Panc1 (cell line): ENCODE results near the gene ITPRIP. TPM values are rescaled to one million over a fixed set of nuclear protein-coding genes. Genes with fewer than 3 reads are reported as not detected.
A peak's percentile ranks its signal among the peaks of the same experiment; 100 is the strongest.

Experiments used
- ATAC-seq: fragments of 200-7000 bp; cut with Tn5 transposase; 2 replicates; pipeline ENCODE4 v1.9.1; 2020; ENCODE audit warnings: mild to moderate bottlenecking, moderate library complexity
- BruUV-seq: library from RNA; stranded (reverse); fragments of 400-500 nt; replicated peaks from 2 replicates; lab custom pipeline; 2021; lab: Mats Ljungman, UMichigan
- CTCF ChIA-PET: fragments of 300-600 bp; sonication (Branson Sonifier 250); formaldehyde crosslinking; loops from one replicate; lab custom pipeline; 2022; ENCODE audit warnings: antibody characterized with exemption; lab: Charles Lee
- POLR2A ChIA-PET: fragments of 300-600 bp; sonication (Branson Sonifier 250); formaldehyde crosslinking; loops from one replicate; lab custom pipeline; 2022; ENCODE audit warnings: antibody characterized with exemption; lab: Charles Lee
- DNase-seq: peaks from one replicate; pipeline ENCODE4 v3.0.0-alpha.2; 2010; ENCODE audit warnings: low read depth, low spot score
- H3K27ac ChIP-seq: 2 replicates; pipeline ENCODE4 v1.5.1; 2011; ENCODE audit warnings: mild to moderate bottlenecking, low read length, inconsistent platforms
- H3K27me3 ChIP-seq: fragments of 200-500 bp; sonication (Bioruptor generic); 2 replicates; pipeline ENCODE4 v1.6.0; 2014; ENCODE audit warnings: low read length, inconsistent platforms; ENCODE audit not compliant: control insufficient read depth, insufficient read depth
- H3K36me3 ChIP-seq: fragments of 200-500 bp; sonication (Bioruptor generic); 2 replicates; pipeline ENCODE4 v1.5.1; 2014; ENCODE audit warnings: inconsistent platforms, mild to moderate bottlenecking, low read length, moderate library complexity; ENCODE audit not compliant: control insufficient read depth, insufficient read depth
- H3K4me1 ChIP-seq: 2 replicates; pipeline ENCODE4 v1.5.1; 2011; ENCODE audit warnings: inconsistent platforms, mild to moderate bottlenecking, low read length, moderate library complexity; ENCODE audit not compliant: control insufficient read depth, insufficient read depth
- H3K4me3 ChIP-seq, 2 experiments: 2 replicates each; pipeline ENCODE4 v1.5.1; 2011 to 2012; ENCODE audit warnings: low read depth in 2 of 2, low read length in 2 of 2, mild to moderate bottlenecking in 2 of 2, inconsistent platforms in 1 of 2, moderate library complexity in 1 of 2
- H3K9me3 ChIP-seq: fragments of 200-500 bp; sonication (Bioruptor generic); 2 replicates; pipeline ENCODE4 v1.5.1; 2014; ENCODE audit warnings: low read depth, mild to moderate bottlenecking, inconsistent platforms, low read length, moderate library complexity; ENCODE audit not compliant: control insufficient read depth, insufficient read depth
- POLR2AphosphoS5 ChIP-seq: IDR thresholded peaks from 2 replicates; pipeline ENCODE4 v1.6.1; 2012; ENCODE audit warnings: mild to moderate bottlenecking, low read depth, low read length, moderate library complexity
- SIN3A ChIP-seq: IDR thresholded peaks from 2 replicates; pipeline ENCODE4 v1.6.1; 2012; ENCODE audit warnings: low read depth, mild to moderate bottlenecking, low read length, moderate library complexity, borderline replicate concordance; ENCODE audit not compliant: insufficient read depth
- TCF7L2 ChIP-seq: IDR thresholded peaks from 2 replicates; pipeline ENCODE4 v1.6.1; 2011; ENCODE audit warnings: mild to moderate bottlenecking, low read depth, low read length, inconsistent platforms
- in situ Hi-C: cut with HindIII; loops from 2 replicates; pipeline ENCODE4 v1.10.0; 2016; ENCODE audit warnings: low sequenced_read_pairs, low pct_unique_long_range_greater_than_20kb
- intact Hi-C: fragments of 100-400 bp; cut with micrococcal nuclease; formaldehyde crosslinking; loops from one replicate; pipeline ENCODE4 v1.10.0; 2022; ENCODE audit not compliant: unreplicated experiment
- total RNA-seq: library from RNA; stranded (reverse); gene quantifications from one replicate; pipeline ENCODE4 v1.2.1, GENCODE V29; 2021; ENCODE audit not compliant: unreplicated experiment
- TF ChIP-seq, protein P1 (sequence below), 2 experiments: IDR thresholded peaks; 2 replicates each; pipeline ENCODE4 v1.6.1; 2011 to 2012; ENCODE audit warnings: low read depth in 2 of 2, control low read depth in 1 of 2, low read length in 1 of 2, mild to moderate bottlenecking in 1 of 2, moderate library complexity in 1 of 2; ENCODE audit not compliant: insufficient read depth in 1 of 2
- TF ChIP-seq, protein P2 (sequence below): fragments of 450-650 bp; IDR thresholded peaks from 2 replicates; pipeline ENCODE4 v1.5.1; 2017; ENCODE audit warnings: mild to moderate bottlenecking

Gene ITPRIP
- total RNA-seq, 1 experiment from 2014 or later, result 55.0 TPM

DNA sequence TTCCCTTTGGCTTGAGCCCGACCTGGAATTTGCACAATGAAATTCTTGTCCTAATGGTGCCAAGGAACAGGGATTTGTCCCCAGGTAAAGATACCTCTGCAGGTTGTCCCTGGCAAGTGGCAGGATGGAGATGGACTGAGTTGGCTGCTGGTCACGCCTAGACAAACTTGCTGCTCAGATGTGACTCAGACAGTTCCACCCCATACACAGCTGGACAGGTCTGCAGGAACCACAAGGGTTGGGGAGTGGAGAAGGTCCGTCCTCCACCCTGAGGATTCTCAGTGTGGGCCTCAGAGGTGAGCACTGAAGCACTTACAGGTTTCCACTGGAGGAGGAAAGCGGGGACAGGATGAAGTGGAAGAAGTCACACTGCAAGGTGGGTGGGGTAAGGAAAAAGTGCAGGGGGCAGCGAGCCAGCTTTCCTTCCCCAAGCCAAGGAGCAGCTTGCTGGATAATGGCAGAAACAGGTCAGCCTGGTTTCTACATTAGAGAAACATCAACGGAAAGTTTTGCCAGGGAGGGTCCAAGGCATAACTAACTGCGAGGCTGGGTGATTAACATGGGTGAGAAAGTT lies 20.5 kb downstream of the ITPRIP start:
- TF ChIP-seq SIN3A (no peak), TCF7L2 (no peak), POLR2AphosphoS5 (no peak)
- TF ChIP-seq, protein P1, sequence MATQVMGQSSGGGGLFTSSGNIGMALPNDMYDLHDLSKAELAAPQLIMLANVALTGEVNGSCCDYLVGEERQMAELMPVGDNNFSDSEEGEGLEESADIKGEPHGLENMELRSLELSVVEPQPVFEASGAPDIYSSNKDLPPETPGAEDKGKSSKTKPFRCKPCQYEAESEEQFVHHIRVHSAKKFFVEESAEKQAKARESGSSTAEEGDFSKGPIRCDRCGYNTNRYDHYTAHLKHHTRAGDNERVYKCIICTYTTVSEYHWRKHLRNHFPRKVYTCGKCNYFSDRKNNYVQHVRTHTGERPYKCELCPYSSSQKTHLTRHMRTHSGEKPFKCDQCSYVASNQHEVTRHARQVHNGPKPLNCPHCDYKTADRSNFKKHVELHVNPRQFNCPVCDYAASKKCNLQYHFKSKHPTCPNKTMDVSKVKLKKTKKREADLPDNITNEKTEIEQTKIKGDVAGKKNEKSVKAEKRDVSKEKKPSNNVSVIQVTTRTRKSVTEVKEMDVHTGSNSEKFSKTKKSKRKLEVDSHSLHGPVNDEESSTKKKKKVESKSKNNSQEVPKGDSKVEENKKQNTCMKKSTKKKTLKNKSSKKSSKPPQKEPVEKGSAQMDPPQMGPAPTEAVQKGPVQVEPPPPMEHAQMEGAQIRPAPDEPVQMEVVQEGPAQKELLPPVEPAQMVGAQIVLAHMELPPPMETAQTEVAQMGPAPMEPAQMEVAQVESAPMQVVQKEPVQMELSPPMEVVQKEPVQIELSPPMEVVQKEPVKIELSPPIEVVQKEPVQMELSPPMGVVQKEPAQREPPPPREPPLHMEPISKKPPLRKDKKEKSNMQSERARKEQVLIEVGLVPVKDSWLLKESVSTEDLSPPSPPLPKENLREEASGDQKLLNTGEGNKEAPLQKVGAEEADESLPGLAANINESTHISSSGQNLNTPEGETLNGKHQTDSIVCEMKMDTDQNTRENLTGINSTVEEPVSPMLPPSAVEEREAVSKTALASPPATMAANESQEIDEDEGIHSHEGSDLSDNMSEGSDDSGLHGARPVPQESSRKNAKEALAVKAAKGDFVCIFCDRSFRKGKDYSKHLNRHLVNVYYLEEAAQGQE (IDR thresholded peaks at IDR 0.05; ENCODE audit: insufficient read depth in 1 of 2, low read depth in 2 of 2, low read length in 1 of 2), result no peak
- TF ChIP-seq, protein P2, sequence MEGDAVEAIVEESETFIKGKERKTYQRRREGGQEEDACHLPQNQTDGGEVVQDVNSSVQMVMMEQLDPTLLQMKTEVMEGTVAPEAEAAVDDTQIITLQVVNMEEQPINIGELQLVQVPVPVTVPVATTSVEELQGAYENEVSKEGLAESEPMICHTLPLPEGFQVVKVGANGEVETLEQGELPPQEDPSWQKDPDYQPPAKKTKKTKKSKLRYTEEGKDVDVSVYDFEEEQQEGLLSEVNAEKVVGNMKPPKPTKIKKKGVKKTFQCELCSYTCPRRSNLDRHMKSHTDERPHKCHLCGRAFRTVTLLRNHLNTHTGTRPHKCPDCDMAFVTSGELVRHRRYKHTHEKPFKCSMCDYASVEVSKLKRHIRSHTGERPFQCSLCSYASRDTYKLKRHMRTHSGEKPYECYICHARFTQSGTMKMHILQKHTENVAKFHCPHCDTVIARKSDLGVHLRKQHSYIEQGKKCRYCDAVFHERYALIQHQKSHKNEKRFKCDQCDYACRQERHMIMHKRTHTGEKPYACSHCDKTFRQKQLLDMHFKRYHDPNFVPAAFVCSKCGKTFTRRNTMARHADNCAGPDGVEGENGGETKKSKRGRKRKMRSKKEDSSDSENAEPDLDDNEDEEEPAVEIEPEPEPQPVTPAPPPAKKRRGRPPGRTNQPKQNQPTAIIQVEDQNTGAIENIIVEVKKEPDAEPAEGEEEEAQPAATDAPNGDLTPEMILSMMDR, result no peak
- Histone ChIP-seq H3K4me1 (peaks cover 53% of the 10 kb centered on the region), H3K4me3 (no peak overlapping the region), H3K9me3 (no peaks in the 10 kb centered on the region), H3K36me3 (peaks cover 13% of the 10 kb centered on the region), H3K27me3 (no peaks in the 10 kb centered on the region), H3K27ac (peak overlapping the region; percentile 72)
- ChIA-PET POLR2A (interaction anchor here (0.6 kb wide), 1 partner anchor 36 kb away, joined by 3 read pairs; the partner anchor contains the start of gene CFAP58), CTCF (interaction anchor here (0.7 to 1.0 kb wide), 2 partner anchors 32 to 35 kb away, joined by 3 read pairs; no protein-coding TSS in a partner anchor)
- no peak for ATAC-seq
- intact Hi-C loops (no loop called here), in situ Hi-C loops (no loop called here)
- no peak for DNase-seq
- no TSS peak for BruUV-seq

DNA sequence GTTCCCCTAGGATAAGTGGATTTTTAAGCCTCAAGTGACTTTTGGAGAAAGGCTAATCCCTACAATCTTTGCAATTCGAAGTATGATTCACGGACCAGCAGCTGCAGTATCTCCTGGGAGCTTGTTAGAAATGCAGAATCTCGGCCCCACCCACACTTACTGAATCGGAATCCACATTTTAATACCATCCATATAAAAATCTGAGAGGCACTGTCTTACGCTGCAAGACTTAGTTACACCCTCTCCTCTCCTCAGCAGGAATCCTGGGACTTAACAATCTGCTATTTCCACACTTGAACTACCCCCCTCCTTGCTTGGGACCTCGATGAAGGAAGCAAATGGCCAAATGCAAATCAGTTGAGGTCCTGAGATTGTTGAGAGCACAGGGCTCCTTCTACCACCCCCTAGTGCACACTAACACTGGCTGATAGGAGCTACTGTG lies 21.0 kb downstream of the ITPRIP start:
- TF ChIP-seq TCF7L2, result no peak
- TF ChIP-seq, protein P2, result no peak
- TF ChIP-seq, protein P1 (IDR thresholded peaks at IDR 0.05; ENCODE audit: insufficient read depth in 1 of 2, low read depth in 2 of 2, low read length in 1 of 2), result no peak
- no peak for TF ChIP-seq SIN3A
- no peak for TF ChIP-seq POLR2AphosphoS5
- Histone ChIP-seq H3K9me3 (no peaks in the 10 kb centered on the region), H3K27ac (peak overlapping the region; percentile 72), H3K4me3 (no peak overlapping the region), H3K4me1 (peaks cover 49% of the 10 kb centered on the region), H3K36me3 (peaks cover 16% of the 10 kb centered on the region), H3K27me3 (no peaks in the 10 kb centered on the region)
- POLR2A ChIA-PET, result interaction anchor here (0.6 kb wide), 1 partner anchor 36 kb away, joined by 3 read pairs; the partner anchor contains the start of gene CFAP58
- no peak for DNase-seq
- no TSS peak for BruUV-seq
- no peak for ATAC-seq
- intact Hi-C loops, result no loop called here
- CTCF ChIA-PET, result no interaction called here
- in situ Hi-C loops, result no loop called here
